SU-DHL-6 (cell line): ENCODE data around the gene C17orf107.

Experiments
- CTCF ChIP-seq: fragments of 200-600 bp; sonication (generic); IDR thresholded peaks from one replicate; pipeline ENCODE4 v1.5.1; 2017; ENCODE audit warnings: antibody characterized with exemption, mild to moderate bottlenecking, low read length, moderate library complexity; ENCODE audit not compliant: insufficient read depth, poor library complexity, severe bottlenecking
- EZH2phosphoT487 ChIP-seq: fragments of 200-600 bp; sonication (generic), shearing (Covaris generic); conservative IDR thresholded peaks from 2 replicates; pipeline ENCODE4 v1.6.1; 2018; ENCODE audit warnings: mild to moderate bottlenecking, antibody characterized with exemption, low read length, moderate library complexity, mixed read lengths

DNA sequence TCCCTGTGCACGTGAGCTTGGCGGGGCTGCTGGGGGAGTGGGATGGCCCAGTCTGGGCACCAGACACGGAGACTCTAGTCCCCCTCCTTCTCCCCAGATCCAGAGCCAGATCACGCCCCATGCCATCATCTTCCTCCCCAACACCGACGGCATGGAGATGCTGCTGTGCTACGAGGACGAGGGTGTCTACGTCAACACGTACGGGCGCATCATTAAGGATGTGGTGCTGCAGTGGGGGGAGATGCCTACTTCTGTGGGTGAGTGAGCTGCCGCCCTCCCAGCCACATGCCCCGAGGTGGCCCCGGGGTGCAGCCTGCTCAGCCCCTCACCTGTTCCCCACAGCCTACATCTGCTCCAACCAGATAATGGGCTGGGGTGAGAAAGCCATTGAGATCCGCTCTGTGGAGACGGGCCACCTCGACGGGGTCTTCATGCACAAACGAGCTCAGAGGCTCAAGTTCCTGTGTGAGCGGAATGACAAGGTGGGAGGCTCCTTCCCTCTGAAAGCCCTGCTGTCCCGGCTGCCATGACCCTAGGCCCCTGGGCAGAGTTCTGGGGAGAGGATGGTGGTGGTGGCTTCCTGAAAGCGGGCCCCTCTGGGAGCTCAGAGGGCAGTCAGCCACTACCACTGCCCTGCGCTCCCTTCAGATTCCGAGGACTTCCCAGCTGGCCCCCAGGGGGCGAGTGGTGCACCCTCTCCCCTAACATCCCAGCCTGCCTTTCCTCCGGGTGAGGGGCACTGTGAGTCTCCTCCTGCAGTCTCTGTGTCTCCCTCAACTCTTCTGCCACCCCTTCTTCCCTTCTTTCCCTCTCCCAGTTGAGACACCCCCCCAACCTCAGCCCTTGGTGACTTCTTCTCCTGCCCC lies 2.8 kb upstream of the C17orf107 start:
- TF ChIP-seq CTCF = no peak
- TF ChIP-seq EZH2phosphoT487 = no peak
